Mammary epithelial cell (primary cell): Measurements from ENCODE around the gene DHH.

Source experiments
- CTCF ChIP-seq, 2 donors: IDR thresholded peaks in 1 of 2; conservative IDR thresholded peaks in 1 of 2; 2 replicates each; pipeline ENCODE4 v1.5.1; 2011 to 2012; ENCODE audit warnings: inconsistent platforms in 2 of 2, low read length in 2 of 2, mild to moderate bottlenecking in 2 of 2, control low read depth in 1 of 2, low read depth in 1 of 2; ENCODE audit not compliant: insufficient read depth in 1 of 2; ENCODE audit errors: extremely low read depth in 1 of 2
- EZH2 ChIP-seq: IDR thresholded peaks from 2 replicates; pipeline ENCODE4 v1.6.1; 2012; ENCODE audit warnings: low read length, inconsistent platforms, borderline replicate concordance

- TF ChIP-seq CTCF (conservative IDR thresholded peaks at IDR 0.05 in 1 of 2, IDR thresholded peaks at IDR 0.05 in 1 of 2; ENCODE audit: extremely low read depth in 1 of 2, insufficient read depth in 1 of 2, low read depth in 1 of 2, low read length in 2 of 2) = no peak
- no peak for TF ChIP-seq EZH2
Measured at GRCh38 chr12:49088932-49089330, 5.7 kb downstream of the DHH start.
